HG03521 (cell line): ENCODE data around the gene TAS2R46.
"Not testable (repeated sequence)": the region's sequence is repeated elsewhere in the genome, so short reads cannot be mapped to it uniquely, and the experiment has no call there.

ENCODE experiments used
- ATAC-seq: cut with Tn5 transposase; IDR thresholded peaks from one replicate; pipeline ENCODE4 v1.9.1; 2021; ENCODE audit warnings: mild to moderate bottlenecking, moderate library complexity; ENCODE audit not compliant: unreplicated experiment

TAS2R46 gene

GRCh38 chr12:11062194-11062593 is at the start of gene TAS2R46:
TAS2R46 (minus strand) TSS chr12:11062294; CDS start chr12:11062294, 0 bp downstream.
- not testable (repeated sequence) for ATAC-seq

- ATAC-seq = not testable (repeated sequence)
Measured at GRCh38 chr12:11111213-11111612, 49.1 kb upstream of the TAS2R46 start.

GRCh38 chr12:11108862-11109261 is 46.8 kb upstream of the TAS2R46 start:
- no peak for ATAC-seq

GRCh38 chr12:11107719-11108118 is 45.6 kb upstream of the TAS2R46 start:
- no peak for ATAC-seq

GRCh38 chr12:11106288-11106687 is 44.2 kb upstream of the TAS2R46 start:
- no peak for ATAC-seq

- no peak for ATAC-seq
Measured at GRCh38 chr12:11105546-11105945, 43.5 kb upstream of the TAS2R46 start.

- not testable (repeated sequence) for ATAC-seq
Measured at GRCh38 chr12:11094910-11095309, 32.8 kb upstream of the TAS2R46 start.

GRCh38 chr12:11092128-11092527 is 30.0 kb upstream of the TAS2R46 start, which contains the start of gene TAS2R43:
TAS2R43 (minus strand) TSS chr12:11092313; CDS start chr12:11092229, 84 bp downstream.
- no peak for ATAC-seq

GRCh38 chr12:11089246-11089645 is 27.2 kb upstream of the TAS2R46 start:
- ATAC-seq = no peak

GRCh38 chr12:11085419-11085818 is 23.3 kb upstream of the TAS2R46 start:
- no peak for ATAC-seq

- no peak for ATAC-seq
Measured at GRCh38 chr12:11081987-11082386, 19.9 kb upstream of the TAS2R46 start.

GRCh38 chr12:11078246-11078645 is 16.2 kb upstream of the TAS2R46 start:
- ATAC-seq = no peak

- ATAC-seq = no peak
Measured at GRCh38 chr12:11075642-11076041, 13.5 kb upstream of the TAS2R46 start.

- ATAC-seq = no peak
Measured at GRCh38 chr12:11071414-11071813, 9.3 kb upstream of the TAS2R46 start.

- ATAC-seq = no peak
Measured at GRCh38 chr12:11070999-11071398, 8.9 kb upstream of the TAS2R46 start.

- no peak for ATAC-seq
Measured at GRCh38 chr12:11069854-11070365, 7.8 kb upstream of the TAS2R46 start.

GRCh38 chr12:11067514-11067913 is 5.4 kb upstream of the TAS2R46 start:
- no peak for ATAC-seq

GRCh38 chr12:11059784-11060183 is 2.3 kb downstream of the TAS2R46 start:
- ATAC-seq = no peak

- no peak for ATAC-seq
Measured at GRCh38 chr12:11059041-11059440, 3.1 kb downstream of the TAS2R46 start.

- no peak for ATAC-seq
Measured at GRCh38 chr12:11055306-11055705, 6.8 kb downstream of the TAS2R46 start.

- not testable (repeated sequence) for ATAC-seq
Measured at GRCh38 chr12:11049806-11050531, 12.1 kb downstream of the TAS2R46 start.

- ATAC-seq = not testable (repeated sequence)
Measured at GRCh38 chr12:11041366-11041765, 20.7 kb downstream of the TAS2R46 start.

- ATAC-seq = no peak
Measured at GRCh38 chr12:11040162-11040561, 21.9 kb downstream of the TAS2R46 start.
